Common myeloid progenitor, CD34-positive (primary cell): ENCODE results near the gene RPL38.

Source experiments
- CTCF ChIA-PET: fragments of 350-600 bp; sonication (Branson Sonifier 250); formaldehyde crosslinking; loops from one replicate; lab custom pipeline; 2021; ENCODE audit warnings: antibody characterized with exemption; lab: Charles Lee
- POLR2A ChIA-PET: fragments of 350-600 bp; sonication (Branson Sonifier 250); formaldehyde crosslinking; loops from one replicate; lab custom pipeline; 2021; ENCODE audit warnings: antibody characterized with exemption; lab: Charles Lee
- DNase-seq, 3 donors: peaks; one replicate each; pipeline versions ENCODE4 v3.0.0 to v3.0.0-alpha.2; 2013
- H3K27ac ChIP-seq, 2 experiments: 1 replicate in 1 of 2; 2 replicates in 1 of 2; pipeline ENCODE4 v1.7.0; 2013; ENCODE audit warnings: inconsistent platforms in 2 of 2, low read length in 2 of 2, mild to moderate bottlenecking in 2 of 2, low read depth in 1 of 2, moderate library complexity in 1 of 2; ENCODE audit not compliant: severe bottlenecking in 2 of 2, insufficient read depth in 1 of 2, poor library complexity in 1 of 2
- H3K27me3 ChIP-seq, 5 experiments: replicated peaks in 2 of 5; 1 replicate in 3 of 5; 2 replicates in 2 of 5; pipeline versions ENCODE4 v1.6.1 to v1.7.0; 2013; ENCODE audit warnings: low read length in 4 of 5, mild to moderate bottlenecking in 2 of 5, moderate library complexity in 2 of 5, inconsistent platforms in 1 of 5; ENCODE audit not compliant: insufficient read depth in 5 of 5, control insufficient read depth in 4 of 5
- H3K36me3 ChIP-seq, 4 experiments: 1 replicate in 2 of 4; 2 replicates in 2 of 4; pipeline versions ENCODE4 v1.6.1 to v1.7.0; 2013; ENCODE audit warnings: low read length in 3 of 4, control low read depth in 1 of 4, mild to moderate bottlenecking in 1 of 4; ENCODE audit not compliant: control insufficient read depth in 4 of 4, insufficient read depth in 4 of 4
- H3K4me1 ChIP-seq, 4 experiments: 1 replicate in 3 of 4; 2 replicates in 1 of 4; pipeline versions ENCODE4 v1.6.1 to v1.7.1; 2013; ENCODE audit warnings: low read length in 3 of 4, mild to moderate bottlenecking in 3 of 4, control low read depth in 1 of 4, inconsistent platforms in 1 of 4, moderate library complexity in 1 of 4; ENCODE audit not compliant: control insufficient read depth in 4 of 4, insufficient read depth in 4 of 4; ENCODE audit errors: control extremely low read depth in 1 of 4
- H3K4me3 ChIP-seq, 7 experiments: 1 replicate in 4 of 7; 2 replicates in 3 of 7; pipeline versions ENCODE4 v1.5.1 to v1.7.0; 2013; ENCODE audit warnings: mild to moderate bottlenecking in 7 of 7, low read length in 6 of 7, moderate library complexity in 6 of 7, inconsistent platforms in 2 of 7, low read depth in 2 of 7, control low read depth in 1 of 7; ENCODE audit not compliant: insufficient read depth in 4 of 7, control insufficient read depth in 1 of 7; ENCODE audit errors: extremely low read depth in 1 of 7
- H3K9me3 ChIP-seq, 5 experiments: 1 replicate in 4 of 5; 2 replicates in 1 of 5; pipeline versions ENCODE4 v1.6.1 to v1.7.1; 2013; ENCODE audit warnings: low read length in 4 of 5, mild to moderate bottlenecking in 2 of 5, inconsistent platforms in 1 of 5, low read depth in 1 of 5, moderate library complexity in 1 of 5; ENCODE audit not compliant: control insufficient read depth in 4 of 5, insufficient read depth in 2 of 5; ENCODE audit errors: control extremely low read depth in 1 of 5
- WGBS: methylation state at CpG from one replicate; pipeline ENCODE4 v1.1.5; 2013; ENCODE audit not compliant: insufficient coverage; 5-methylcytosine and 5-hydroxymethylcytosine counted together

RPL38 gene

DNA sequence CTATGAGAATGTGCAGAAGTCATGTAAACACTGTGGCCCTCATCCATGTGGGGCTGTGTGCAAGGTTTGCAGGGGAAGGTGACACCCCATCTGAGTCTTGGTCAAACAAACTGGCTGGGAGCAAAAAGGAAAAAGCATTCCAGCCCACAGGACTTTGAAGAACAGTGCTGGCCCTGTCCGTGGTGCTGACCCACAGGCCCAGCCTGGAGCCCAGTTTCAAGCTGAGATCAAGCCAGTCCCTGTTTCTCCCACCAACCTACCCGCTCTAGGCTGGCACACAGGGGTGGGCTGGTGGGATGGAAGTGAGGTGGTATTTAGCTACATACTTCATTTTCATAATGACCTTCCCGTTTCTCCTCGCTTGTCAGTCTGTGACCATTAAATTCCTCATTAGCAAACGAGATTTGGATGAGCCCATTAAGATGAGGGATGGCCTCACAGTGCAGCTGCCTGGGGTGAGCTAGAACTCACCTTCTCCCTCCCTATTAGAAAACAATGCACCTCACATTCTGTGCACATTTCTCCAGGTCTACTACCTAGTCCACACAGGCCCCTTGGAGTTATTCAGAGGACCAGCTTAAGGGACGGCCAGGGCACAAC lies 12.6 kb upstream of the RPL38 start:
- Histone ChIP-seq H3K4me1 (peaks cover 0 to 21% (median 15%) of the 10 kb centered on the region in 4 experiments), H3K9me3 (no peaks in the 10 kb centered on the region), H3K27ac (no peak overlapping the region), H3K27me3 (no peaks in the 10 kb centered on the region), H3K36me3 (no peaks in the 10 kb centered on the region), H3K4me3 (no peak overlapping the region)
- ChIA-PET POLR2A (interaction anchor here (0.6 kb wide), 1 partner anchor 220 kb away, joined by 4 read pairs; no protein-coding TSS in a partner anchor), CTCF (interaction anchor here (0.5 to 3.6 kb wide), 5 partner anchors 8 to 195 kb away, joined by 3 to 18 read pairs (median 7); partner anchors contain the start of gene RPL38)
- WGBS = 69% methylated on average over 5 of the region's 6 CpGs
- no peak for DNase-seq

DNA sequence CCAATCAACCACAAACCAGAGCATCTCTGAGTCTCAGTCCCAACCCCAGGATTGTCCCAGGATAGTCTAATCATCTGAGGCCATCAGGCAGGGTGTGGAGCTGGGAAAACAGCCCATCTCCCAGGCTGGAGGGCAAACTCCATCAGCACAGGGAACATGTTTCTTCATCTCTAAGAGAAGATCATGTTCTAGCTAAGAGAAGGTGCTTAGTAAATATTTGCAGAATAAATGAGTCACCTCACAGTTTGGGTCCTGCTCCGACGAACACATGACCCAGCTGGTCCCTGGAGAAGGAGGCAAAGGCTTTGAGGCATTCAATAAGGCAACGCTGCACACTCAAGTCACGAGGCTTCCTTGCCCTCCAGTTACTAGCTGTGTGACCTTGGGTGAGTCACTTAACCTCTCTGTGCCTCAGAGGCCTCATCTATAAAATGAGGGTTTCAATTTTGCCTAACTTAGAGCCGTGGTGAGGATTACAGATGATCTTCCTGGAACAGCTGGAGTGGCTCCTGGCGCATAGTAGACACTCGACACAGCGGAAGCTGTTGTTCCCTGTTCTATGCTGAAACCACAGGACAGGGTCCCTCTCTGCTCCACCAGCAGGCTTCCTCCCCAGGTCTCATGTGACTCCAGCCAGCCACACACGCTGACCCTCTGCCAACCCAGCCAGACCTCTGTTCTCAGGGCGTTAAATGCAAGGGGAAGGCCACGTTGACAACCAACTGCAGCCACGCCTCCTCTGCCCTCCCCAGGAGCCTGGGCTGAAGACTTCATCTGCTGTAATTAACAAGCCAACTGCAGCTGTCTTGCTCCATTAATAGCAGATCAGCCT lies 10.3 kb upstream of the RPL38 start:
- H3K9me3 ChIP-seq = no peaks in the 10 kb centered on the region
- no peaks in the 10 kb centered on the region for H3K36me3 ChIP-seq
- peaks cover 0 to 21% (median 15%) of the 10 kb centered on the region in 4 experiments for H3K4me1 ChIP-seq
- no peak overlapping the region for H3K27ac ChIP-seq
- H3K4me3 ChIP-seq = peak overlapping the region in 2 of 7 experiments; percentile 4 to 49
- peak; percentile 66 to 91 (median 91) for DNase-seq
- ChIA-PET CTCF (interaction anchor here (0.6 to 3.6 kb wide), 2 partner anchors 9 to 21 kb away, joined by 3 to 18 read pairs; partner anchors contain the start of gene RPL38), POLR2A (no interaction called here)
- 33% methylated on average over 12 of the region's 12 CpGs for WGBS
- H3K27me3 ChIP-seq = no peaks in the 10 kb centered on the region

DNA sequence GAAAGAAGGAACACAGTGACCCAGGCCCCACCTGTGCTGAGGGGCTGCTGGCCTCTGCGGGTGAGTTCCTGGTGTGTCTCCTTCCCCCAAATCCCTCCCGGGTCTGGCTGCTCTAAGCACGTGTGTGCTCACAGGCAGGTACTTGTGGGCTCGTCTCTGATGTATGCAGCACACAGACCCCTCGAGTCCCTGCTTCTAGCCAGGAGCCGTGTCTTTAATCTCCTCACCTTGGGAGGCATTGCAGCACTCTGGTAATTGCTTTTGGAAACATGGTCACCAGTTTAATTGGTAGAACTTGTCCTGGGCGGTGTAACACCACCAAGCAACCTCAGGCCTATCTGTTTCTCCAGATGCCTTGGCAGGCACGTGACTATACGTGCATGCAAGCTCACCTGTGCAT lies 8.8 kb upstream of the RPL38 start:
- Histone ChIP-seq H3K27ac (no peak overlapping the region), H3K4me3 (no peak overlapping the region), H3K27me3 (peaks cover 0 to 2% (median 0%) of the 10 kb centered on the region in 5 experiments), H3K4me1 (peaks cover 0 to 22% (median 15%) of the 10 kb centered on the region in 4 experiments), H3K9me3 (no peaks in the 10 kb centered on the region), H3K36me3 (no peaks in the 10 kb centered on the region)
- DNase-seq = no peak
- WGBS = 99% methylated on average over 7 of the region's 9 CpGs
- ChIA-PET CTCF (interaction anchor here (1.4 kb wide), 1 partner anchor 9 kb away, joined by 4 read pairs; the partner anchor contains the start of gene RPL38), POLR2A (no interaction called here)

DNA sequence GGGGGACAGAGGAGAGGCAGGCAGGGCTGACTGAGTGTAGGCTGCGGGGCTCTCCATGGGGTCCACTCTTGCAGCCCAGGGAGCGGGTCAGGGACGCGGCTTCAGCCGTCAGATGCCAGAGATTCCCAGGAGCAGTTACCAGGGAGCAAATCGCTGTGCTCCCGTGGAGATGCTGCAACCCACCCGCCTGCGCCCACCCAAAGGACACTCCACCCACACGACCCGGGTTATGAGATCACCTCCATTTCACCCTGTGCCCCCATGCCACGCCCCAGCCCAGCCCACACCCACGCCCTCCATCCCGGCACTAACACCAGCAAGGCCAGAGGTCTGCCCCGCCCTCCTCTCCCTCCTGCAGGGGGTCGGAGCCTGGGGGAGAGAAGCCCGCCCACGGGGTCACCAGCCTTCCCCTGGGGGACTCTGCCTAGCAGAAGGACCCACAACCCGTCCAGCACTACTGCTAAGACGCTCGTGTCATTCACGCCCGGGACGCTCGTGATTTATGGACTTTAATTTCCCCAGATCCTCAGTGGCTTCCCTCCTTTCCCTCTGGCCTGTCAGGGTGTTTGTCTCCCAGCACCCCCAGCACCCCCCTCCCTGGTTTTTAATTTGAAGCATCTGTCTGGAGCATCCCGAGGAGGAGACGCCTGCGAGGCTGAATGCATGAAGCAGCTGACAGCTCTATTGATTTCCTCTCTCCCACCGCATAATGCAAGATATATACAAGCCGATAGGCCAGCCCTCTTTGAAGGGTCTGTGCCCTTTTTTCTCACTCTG lies 6.7 kb upstream of the RPL38 start:
- 88% methylated on average over 24 of the region's 30 CpGs for WGBS
- Histone ChIP-seq H3K27me3 (peaks cover 0 to 8% (median 3%) of the 10 kb centered on the region in 5 experiments), H3K4me3 (no peak overlapping the region), H3K27ac (no peak overlapping the region), H3K4me1 (peaks cover 0 to 26% (median 16%) of the 10 kb centered on the region in 4 experiments), H3K36me3 (no peaks in the 10 kb centered on the region), H3K9me3 (no peaks in the 10 kb centered on the region)
- POLR2A ChIA-PET = no interaction called here
- CTCF ChIA-PET = interaction anchor here (1.0 kb wide), 1 partner anchor 15 kb away, joined by 3 read pairs; no protein-coding TSS in a partner anchor
- no peak for DNase-seq

DNA sequence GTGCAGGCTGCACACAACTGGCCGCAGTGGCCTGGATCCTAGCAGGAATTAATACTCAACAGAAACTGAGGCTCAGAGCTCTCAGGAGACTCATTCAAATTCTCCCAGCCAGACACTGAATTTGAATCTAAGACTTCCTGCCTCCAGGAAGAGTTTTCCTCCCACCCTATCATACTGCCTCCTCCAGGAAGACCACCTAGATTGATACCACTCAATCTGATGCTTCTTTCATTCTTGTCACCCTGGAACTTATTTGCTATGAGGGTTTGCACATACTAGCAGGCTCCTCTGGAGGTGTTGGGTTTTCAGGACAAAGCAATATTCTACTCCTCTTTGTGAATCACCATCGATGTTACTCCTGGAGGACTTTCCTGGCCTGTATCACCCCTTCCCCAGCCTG lies 5.7 kb upstream of the RPL38 start:
- Histone ChIP-seq H3K27me3 (peaks cover 0 to 12% (median 3%) of the 10 kb centered on the region in 5 experiments), H3K27ac (no peak overlapping the region), H3K4me1 (peaks cover 0 to 25% (median 15%) of the 10 kb centered on the region in 4 experiments), H3K4me3 (no peak overlapping the region), H3K9me3 (no peaks in the 10 kb centered on the region), H3K36me3 (no peaks in the 10 kb centered on the region)
- WGBS = 100% methylated on average over 2 of the region's 2 CpGs
- ChIA-PET CTCF (interaction anchor here (1.0 to 1.1 kb wide), 2 partner anchors 16 to 20 kb away, joined by 3 read pairs; no protein-coding TSS in a partner anchor), POLR2A (interaction anchor here (0.6 kb wide), 1 partner anchor 76 kb away, joined by 3 read pairs; no protein-coding TSS in a partner anchor)
- no peak for DNase-seq

DNA sequence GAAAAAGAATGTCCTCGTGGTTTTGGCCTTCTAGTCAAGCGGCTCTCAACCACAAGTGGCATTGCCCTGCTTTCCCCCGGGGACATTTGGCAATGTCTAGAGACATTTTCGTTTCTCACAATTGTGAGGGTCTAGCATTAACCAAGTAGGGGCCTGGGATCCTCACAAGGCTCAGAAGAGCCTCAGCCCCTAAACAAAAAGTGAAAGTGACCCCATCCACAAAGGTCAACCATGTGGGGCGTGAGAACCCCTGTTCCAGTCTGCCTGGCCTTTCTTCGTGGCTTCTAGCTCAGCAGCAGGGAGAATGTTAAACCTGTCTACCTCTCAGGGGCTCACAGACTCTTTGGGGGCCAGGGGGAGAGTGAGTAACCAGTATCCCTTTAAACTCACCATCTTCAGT lies 4.8 kb upstream of the RPL38 start:
- ChIA-PET POLR2A (no interaction called here), CTCF (interaction anchor here (1.7 to 2.1 kb wide), 2 partner anchors 9 to 16 kb away, joined by 7 to 11 read pairs; no protein-coding TSS in a partner anchor)
- whole genome bisulfite sequencing = 93% methylated on average over 5 of the region's 6 CpGs
- Histone ChIP-seq H3K4me3 (no peak overlapping the region), H3K9me3 (no peaks in the 10 kb centered on the region), H3K36me3 (no peaks in the 10 kb centered on the region), H3K27ac (no peak overlapping the region), H3K27me3 (peaks cover 0 to 12% (median 3%) of the 10 kb centered on the region in 5 experiments), H3K4me1 (peaks cover 0 to 20% (median 8%) of the 10 kb centered on the region in 4 experiments)
- no peak for DNase-seq
